GM23338 (cell line): ENCODE data around the gene GOLGA6C. TPM values are rescaled to one million over a fixed set of nuclear protein-coding genes. Genes with fewer than 3 reads are reported as not detected.
A peak's percentile ranks its signal among the peaks of the same experiment; 100 is the strongest.

ENCODE experiments used
- ATAC-seq: fragments of 200-7000 bp; cut with Tn5 transposase; 3 replicates; pipeline ENCODE4 v1.9.1; 2020
- DNase-seq: peaks from one replicate; pipeline ENCODE4 v3.0.0-alpha.2; 2015; ENCODE audit warnings: low spot score
- H2AFZ ChIP-seq: fragments of 200-600 bp; sonication (generic); 2 replicates; pipeline ENCODE4 v1.8.0; 2016; ENCODE audit warnings: antibody characterized with exemption, mild to moderate bottlenecking, moderate library complexity
- H3F3A ChIP-seq: fragments of 200-600 bp; sonication (generic); replicated peaks from 2 replicates; pipeline ENCODE4 v1.8.0; 2017; ENCODE audit warnings: antibody characterized with exemption, mixed run types, low read depth
- H3K27ac ChIP-seq: fragments of 200-600 bp; sonication (generic); 2 replicates; pipeline ENCODE4 v1.6.1; 2016; ENCODE audit warnings: low read depth
- H3K27me3 ChIP-seq: fragments of 200-600 bp; sonication (generic); 2 replicates; pipeline ENCODE4 v1.8.0; 2016; ENCODE audit warnings: mild to moderate bottlenecking, mixed run types, moderate library complexity; ENCODE audit not compliant: insufficient read depth
- H3K36me3 ChIP-seq: fragments of 200-600 bp; sonication (generic); 2 replicates; pipeline ENCODE4 v1.8.0; 2016; ENCODE audit warnings: mild to moderate bottlenecking; ENCODE audit not compliant: insufficient read depth
- H3K4me1 ChIP-seq: fragments of 200-600 bp; sonication (generic); 2 replicates; pipeline ENCODE4 v1.8.0; 2016; ENCODE audit warnings: mild to moderate bottlenecking, moderate library complexity; ENCODE audit not compliant: insufficient read depth
- H3K4me2 ChIP-seq: fragments of 200-600 bp; sonication (generic); 2 replicates; pipeline ENCODE4 v1.7.1; 2017; ENCODE audit warnings: mixed run types
- H3K4me3 ChIP-seq: fragments of 200-600 bp; sonication (generic); 2 replicates; pipeline ENCODE4 v1.6.1; 2016; ENCODE audit warnings: mixed run types
- H3K79me2 ChIP-seq: fragments of 200-600 bp; sonication (generic); replicated peaks from 2 replicates; pipeline ENCODE4 v1.8.0; 2017; ENCODE audit warnings: mild to moderate bottlenecking; ENCODE audit not compliant: insufficient read depth
- H3K9me2 ChIP-seq: fragments of 200-600 bp; sonication (generic); 2 replicates; pipeline ENCODE4 v1.8.0; 2017; ENCODE audit not compliant: insufficient read depth
- H4K20me1 ChIP-seq: fragments of 200-600 bp; sonication (generic); replicated peaks from 2 replicates; pipeline ENCODE4 v1.8.0; 2017; ENCODE audit warnings: mild to moderate bottlenecking; ENCODE audit not compliant: insufficient read depth
- H3K27ac Mint-ChIP-seq: 2 replicates; pipeline ENCODE4 v1.8.0; 2020; ENCODE audit warnings: inconsistent platforms, mild to moderate bottlenecking, moderate library complexity, mixed read lengths
- H3K27me3 Mint-ChIP-seq: 3 replicates; pipeline ENCODE4 v1.8.0; 2022; ENCODE audit warnings: low read depth, mild to moderate bottlenecking, moderate library complexity, mixed read lengths, inconsistent platforms; ENCODE audit not compliant: insufficient read depth, poor library complexity
- H3K36me3 Mint-ChIP-seq: 3 replicates; pipeline ENCODE4 v1.8.0; 2021; ENCODE audit warnings: low read depth, mild to moderate bottlenecking, inconsistent platforms, moderate library complexity, mixed read lengths
- H3K4me1 Mint-ChIP-seq: 3 replicates; pipeline ENCODE4 v1.8.0; 2020; ENCODE audit warnings: mild to moderate bottlenecking, inconsistent platforms, mixed read lengths
- H3K4me3 Mint-ChIP-seq: 3 replicates; pipeline ENCODE4 v1.8.0; 2021; ENCODE audit warnings: moderate library complexity, mild to moderate bottlenecking, inconsistent platforms, mixed read lengths
- H3K9me3 Mint-ChIP-seq: 3 replicates; pipeline ENCODE4 v1.8.0; 2020; ENCODE audit warnings: moderate library complexity, mild to moderate bottlenecking, inconsistent platforms, mixed read lengths
- CREB1 ChIP-seq: fragments of 250-450 bp; sonication (Bioruptor Pico); IDR thresholded peaks from 2 replicates; pipeline ENCODE4 v1.5.0; 2020; ENCODE audit warnings: low read depth, mild to moderate bottlenecking, moderate library complexity
- EZH2phosphoT487 ChIP-seq: fragments of 200-600 bp; sonication (generic); IDR thresholded peaks from one replicate; pipeline ENCODE4 v1.8.1; 2018; ENCODE audit warnings: antibody characterized with exemption; ENCODE audit not compliant: unreplicated experiment
- JUNB ChIP-seq: IDR thresholded peaks from one replicate; pipeline ENCODE4 v1.6.1; 2016; ENCODE audit warnings: antibody characterized with exemption; ENCODE audit not compliant: unreplicated experiment
- polyA plus RNA-seq: library from polyadenylated mRNA; unstranded; fragments of >200 nt; fragmentation: Nextera tagmentation; extraction: Ambion mirVana; gene quantifications from 2 replicates; pipeline ENCODE4 v1.2.1, GENCODE V29; 2016
- total RNA-seq: library from RNA; depleted of rRNA; stranded (reverse); fragments of >200 nt; shearing (Covaris generic); gene quantifications from 2 replicates; pipeline ENCODE4 v1.2.3, GENCODE V29; 2014
- TF ChIP-seq, protein P1 (sequence below): fragments of 250-450 bp; sonication (Bioruptor Pico); IDR thresholded peaks from 2 replicates; pipeline ENCODE4 v1.5.0; 2020; ENCODE audit warnings: mild to moderate bottlenecking, moderate library complexity

Gene GOLGA6C
- total and polyA plus RNA-seq, 2 experiments from 2014 or later, result 0.34 to 1.3 TPM

DNA sequence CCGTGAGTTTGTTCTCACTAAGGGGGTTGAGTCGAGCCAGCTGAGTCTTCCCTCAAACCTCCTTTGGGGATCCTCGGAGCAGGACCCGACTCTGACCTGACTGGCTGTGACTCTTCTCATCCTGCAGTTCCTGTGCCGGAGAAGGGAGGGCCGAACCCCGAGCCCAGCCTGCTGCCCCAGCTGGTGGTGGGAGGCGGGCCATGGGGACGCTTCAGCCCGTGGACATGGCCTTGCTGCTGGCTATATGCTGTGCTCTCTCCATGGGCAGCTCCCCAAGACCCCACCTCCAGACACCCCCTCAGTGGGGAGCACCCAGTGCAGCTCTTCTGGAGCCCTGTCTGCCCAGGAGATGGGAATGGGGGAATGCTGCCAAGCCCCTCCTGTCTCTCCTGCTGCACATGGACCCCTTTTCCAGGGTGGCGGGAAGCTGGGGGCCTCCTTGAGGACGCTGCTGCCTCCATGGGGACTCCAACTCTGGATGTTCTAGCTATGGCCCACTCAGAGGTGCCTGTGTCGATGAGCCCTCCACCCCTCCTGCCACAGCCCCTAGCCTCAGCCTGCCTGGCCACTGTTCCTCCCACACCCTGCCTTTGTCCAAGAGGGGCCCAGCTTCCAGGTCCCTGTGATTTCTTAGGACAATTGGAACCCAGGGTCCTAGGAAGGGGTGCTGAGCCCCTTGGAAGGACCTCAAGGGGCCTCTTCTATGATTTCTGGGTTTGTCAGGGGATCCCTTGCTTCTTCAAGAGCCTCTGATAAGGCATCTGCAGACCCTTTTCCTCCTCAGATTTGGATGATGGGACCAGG is 43.6 kb upstream of the GOLGA6C start:
- peaks cover 17% of the 10 kb centered on the region for H3K27me3 Mint-ChIP-seq
- no peak overlapping the region for H3K4me3 ChIP-seq
- no peak overlapping the region for H3K4me2 ChIP-seq
- no peaks in the 10 kb centered on the region for H3F3A ChIP-seq
- no peak overlapping the region for H3K27ac Mint-ChIP-seq
- peaks cover 22% of the 10 kb centered on the region for H3K36me3 Mint-ChIP-seq
- H3K79me2 ChIP-seq, result peaks cover 9% of the 10 kb centered on the region; the same call in 1 of the 2 replicates
- H3K4me3 Mint-ChIP-seq, result no peak overlapping the region
- no peak overlapping the region for H2AFZ ChIP-seq
- H3K36me3 ChIP-seq, result peaks cover 5% of the 10 kb centered on the region; the same call in 1 of the 2 replicates
- DNase-seq (peak; percentile 48), ATAC-seq (peak; percentile 44)
- H3K27ac ChIP-seq, result no peak overlapping the region
- H3K9me2 ChIP-seq, result no peaks in the 10 kb centered on the region
- no peaks in the 10 kb centered on the region; the same call in 1 of the 2 replicates for H3K4me1 ChIP-seq
- peaks cover 21% of the 10 kb centered on the region for H4K20me1 ChIP-seq
- H3K4me1 Mint-ChIP-seq, result peaks cover 29% of the 10 kb centered on the region
- H3K27me3 ChIP-seq, result no peaks in the 10 kb centered on the region
- no peaks in the 10 kb centered on the region for H3K9me3 Mint-ChIP-seq
- no peak for TF ChIP-seq CREB1
- TF ChIP-seq, protein P1, sequence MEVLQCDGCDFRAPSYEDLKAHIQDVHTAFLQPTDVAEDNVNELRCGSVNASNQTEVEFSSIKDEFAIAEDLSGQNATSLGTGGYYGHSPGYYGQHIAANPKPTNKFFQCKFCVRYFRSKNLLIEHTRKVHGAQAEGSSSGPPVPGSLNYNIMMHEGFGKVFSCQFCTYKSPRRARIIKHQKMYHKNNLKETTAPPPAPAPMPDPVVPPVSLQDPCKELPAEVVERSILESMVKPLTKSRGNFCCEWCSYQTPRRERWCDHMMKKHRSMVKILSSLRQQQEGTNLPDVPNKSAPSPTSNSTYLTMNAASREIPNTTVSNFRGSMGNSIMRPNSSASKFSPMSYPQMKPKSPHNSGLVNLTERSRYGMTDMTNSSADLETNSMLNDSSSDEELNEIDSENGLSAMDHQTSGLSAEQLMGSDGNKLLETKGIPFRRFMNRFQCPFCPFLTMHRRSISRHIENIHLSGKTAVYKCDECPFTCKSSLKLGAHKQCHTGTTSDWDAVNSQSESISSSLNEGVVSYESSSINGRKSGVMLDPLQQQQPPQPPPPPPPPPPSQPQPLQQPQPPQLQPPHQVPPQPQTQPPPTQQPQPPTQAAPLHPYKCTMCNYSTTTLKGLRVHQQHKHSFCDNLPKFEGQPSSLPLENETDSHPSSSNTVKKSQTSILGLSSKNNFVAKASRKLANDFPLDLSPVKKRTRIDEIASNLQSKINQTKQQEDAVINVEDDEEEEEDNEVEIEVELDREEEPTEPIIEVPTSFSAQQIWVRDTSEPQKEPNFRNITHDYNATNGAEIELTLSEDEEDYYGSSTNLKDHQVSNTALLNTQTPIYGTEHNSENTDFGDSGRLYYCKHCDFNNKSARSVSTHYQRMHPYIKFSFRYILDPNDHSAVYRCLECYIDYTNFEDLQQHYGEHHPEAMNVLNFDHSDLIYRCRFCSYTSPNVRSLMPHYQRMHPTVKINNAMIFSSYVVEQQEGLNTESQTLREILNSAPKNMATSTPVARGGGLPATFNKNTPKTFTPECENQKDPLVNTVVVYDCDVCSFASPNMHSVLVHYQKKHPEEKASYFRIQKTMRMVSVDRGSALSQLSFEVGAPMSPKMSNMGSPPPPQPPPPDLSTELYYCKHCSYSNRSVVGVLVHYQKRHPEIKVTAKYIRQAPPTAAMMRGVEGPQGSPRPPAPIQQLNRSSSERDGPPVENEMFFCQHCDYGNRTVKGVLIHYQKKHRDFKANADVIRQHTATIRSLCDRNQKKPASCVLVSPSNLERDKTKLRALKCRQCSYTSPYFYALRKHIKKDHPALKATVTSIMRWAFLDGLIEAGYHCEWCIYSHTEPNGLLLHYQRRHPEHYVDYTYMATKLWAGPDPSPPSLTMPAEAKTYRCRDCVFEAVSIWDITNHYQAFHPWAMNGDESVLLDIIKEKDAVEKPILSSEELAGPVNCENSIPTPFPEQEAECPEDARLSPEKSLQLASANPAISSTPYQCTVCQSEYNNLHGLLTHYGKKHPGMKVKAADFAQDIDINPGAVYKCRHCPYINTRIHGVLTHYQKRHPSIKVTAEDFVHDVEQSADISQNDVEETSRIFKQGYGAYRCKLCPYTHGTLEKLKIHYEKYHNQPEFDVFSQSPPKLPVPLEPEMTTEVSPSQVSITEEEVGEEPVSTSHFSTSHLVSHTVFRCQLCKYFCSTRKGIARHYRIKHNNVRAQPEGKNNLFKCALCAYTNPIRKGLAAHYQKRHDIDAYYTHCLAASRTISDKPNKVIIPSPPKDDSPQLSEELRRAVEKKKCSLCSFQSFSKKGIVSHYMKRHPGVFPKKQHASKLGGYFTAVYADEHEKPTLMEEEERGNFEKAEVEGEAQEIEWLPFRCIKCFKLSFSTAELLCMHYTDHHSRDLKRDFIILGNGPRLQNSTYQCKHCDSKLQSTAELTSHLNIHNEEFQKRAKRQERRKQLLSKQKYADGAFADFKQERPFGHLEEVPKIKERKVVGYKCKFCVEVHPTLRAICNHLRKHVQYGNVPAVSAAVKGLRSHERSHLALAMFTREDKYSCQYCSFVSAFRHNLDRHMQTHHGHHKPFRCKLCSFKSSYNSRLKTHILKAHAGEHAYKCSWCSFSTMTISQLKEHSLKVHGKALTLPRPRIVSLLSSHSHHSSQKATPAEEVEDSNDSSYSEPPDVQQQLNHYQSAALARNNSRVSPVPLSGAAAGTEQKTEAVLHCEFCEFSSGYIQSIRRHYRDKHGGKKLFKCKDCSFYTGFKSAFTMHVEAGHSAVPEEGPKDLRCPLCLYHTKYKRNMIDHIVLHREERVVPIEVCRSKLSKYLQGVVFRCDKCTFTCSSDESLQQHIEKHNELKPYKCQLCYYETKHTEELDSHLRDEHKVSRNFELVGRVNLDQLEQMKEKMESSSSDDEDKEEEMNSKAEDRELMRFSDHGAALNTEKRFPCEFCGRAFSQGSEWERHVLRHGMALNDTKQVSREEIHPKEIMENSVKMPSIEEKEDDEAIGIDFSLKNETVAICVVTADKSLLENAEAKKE (CRISPR knock-in tag), result no peak
- TF ChIP-seq EZH2phosphoT487, result no peak
- TF ChIP-seq JUNB, result no peak
